GM12878 (cell line): ENCODE results near the gene GNGT2. TPM values are rescaled to one million over a fixed set of nuclear protein-coding genes. Genes with fewer than 3 reads are reported as not detected.

Experiments
- BHLHE40 ChIP-seq, 2 experiments: fragments of 450-650 bp in 1 of 2; IDR thresholded peaks; 2 replicates each; pipeline ENCODE4 v1.6.1; 2011 to 2017; ENCODE audit warnings: low read depth in 2 of 2, borderline replicate concordance in 1 of 2, improper control_type of control experiment in 1 of 2, low read length in 1 of 2, mild to moderate bottlenecking in 1 of 2
- EP300 ChIP-seq, 2 experiments: fragments of 150-350 bp in 1 of 2; IDR thresholded peaks; 2 replicates each; pipeline ENCODE4 v1.6.1; 2011 to 2012; ENCODE audit warnings: low read depth in 2 of 2, low read length in 2 of 2, borderline replicate concordance in 1 of 2, improper control_type of control experiment in 1 of 2, inconsistent platforms in 1 of 2; ENCODE audit not compliant: control insufficient read depth in 1 of 2
- FOXM1 ChIP-seq: IDR thresholded peaks from 2 replicates; pipeline ENCODE4 v1.6.1; 2012; ENCODE audit warnings: low read depth, mild to moderate bottlenecking, inconsistent platforms, low read length, moderate library complexity
- HDAC2 ChIP-seq: fragments of 200-600 bp; sonication (generic); IDR thresholded peaks from 2 replicates; pipeline ENCODE4 v1.6.1; 2017
- KDM1A ChIP-seq: fragments of 200-600 bp; sonication (generic); IDR thresholded peaks from 2 replicates; pipeline ENCODE4 v1.6.1; 2016; ENCODE audit warnings: borderline replicate concordance
- MAX ChIP-seq: IDR thresholded peaks from 2 replicates; pipeline ENCODE4 v1.6.1; 2012; ENCODE audit warnings: low read depth, low read length, improper control_type of control experiment
- NFIC ChIP-seq: IDR thresholded peaks from 2 replicates; pipeline ENCODE4 v1.6.1; 2012; ENCODE audit warnings: low read depth, mild to moderate bottlenecking, inconsistent platforms, low read length, moderate library complexity
- PML ChIP-seq: IDR thresholded peaks from 2 replicates; pipeline ENCODE4 v1.6.1; 2012; ENCODE audit warnings: low read length, inconsistent platforms
- POLR2A ChIP-seq: IDR thresholded peaks from 2 replicates; pipeline ENCODE4 v1.6.1; 2011; ENCODE audit warnings: low read depth, mild to moderate bottlenecking, low read length
- POU2F2 ChIP-seq: IDR thresholded peaks from 3 replicates; pipeline ENCODE4 v1.6.1; 2011; ENCODE audit warnings: low read depth, mild to moderate bottlenecking, low read length, borderline replicate concordance
- RELA ChIP-seq: fragments of 450-650 bp; IDR thresholded peaks from 2 replicates; pipeline ENCODE4 v1.8.0; 2014; ENCODE audit warnings: borderline replicate concordance; ENCODE audit not compliant: partially characterized antibody
- SIN3A ChIP-seq: IDR thresholded peaks from 2 replicates; pipeline ENCODE4 v1.6.1; 2012; ENCODE audit warnings: low read depth, low read length, improper control_type of control experiment
- STAT3 ChIP-seq: IDR thresholded peaks from 2 replicates; pipeline ENCODE4 v1.6.1; 2011; ENCODE audit warnings: low read depth, low read length, improper control_type of control experiment
- ZNF207 ChIP-seq: fragments of 450-650 bp; IDR thresholded peaks from 2 replicates; pipeline ENCODE4 v1.6.1; 2014; ENCODE audit warnings: antibody characterized with exemption, mild to moderate bottlenecking, borderline replicate concordance
- ZNF24 ChIP-seq: fragments of 450-650 bp; IDR thresholded peaks from 2 replicates; pipeline ENCODE4 v1.6.1; 2017; ENCODE audit warnings: antibody characterized with exemption, mild to moderate bottlenecking
- ZNF384 ChIP-seq: IDR thresholded peaks from 2 replicates; pipeline ENCODE4 v1.6.1; 2012; ENCODE audit warnings: low read depth, mild to moderate bottlenecking, low read length, improper control_type of control experiment, borderline replicate concordance
- polyA plus RNA-seq, 11 experiments: library from polyadenylated mRNA; depleted of rRNA in 4 of 11; unstranded in 6 of 11; stranded (reverse) in 5 of 11; fragments of >200 nt; fragmentation: Nextera tagmentation in 4 of 11; fragmentation: Illumina TruSeq in 1 of 11; extraction: Ambion mirVana in 4 of 11; extraction: Trizol in 1 of 11; gene quantifications; 1 replicate in 1 of 11; 2 replicates in 10 of 11; pipeline versions ENCODE4 v1.2.1 to v1.2.3, GENCODE V29; 2011 to 2016; ENCODE audit warnings: inconsistent platforms in 2 of 11, missing spikeins in 2 of 11, low read depth in 1 of 11
- total RNA-seq, 4 experiments: library from RNA; depleted of rRNA in 3 of 4; stranded (reverse); fragments of >200 nt in 3 of 4; fragmentation: Illumina TruSeq in 1 of 4; extraction: Trizol in 1 of 4; gene quantifications; 2 replicates each; pipeline versions ENCODE4 v1.2.1 to v1.2.3, GENCODE V29; 2013 to 2021
- TF ChIP-seq, protein P1 (sequence below): IDR thresholded peaks from 2 replicates; pipeline ENCODE4 v1.6.1; 2011; ENCODE audit warnings: low read depth, mild to moderate bottlenecking, low read length, moderate library complexity, borderline replicate concordance; ENCODE audit errors: extremely low read depth
- TF ChIP-seq, protein P2 (sequence below): fragments of 450-650 bp; IDR thresholded peaks from 2 replicates; pipeline ENCODE4 v1.6.1; 2017; ENCODE audit warnings: low read depth, mild to moderate bottlenecking, moderate library complexity
- TF ChIP-seq, protein P3 (sequence below): fragments of 450-650 bp; IDR thresholded peaks from 2 replicates; pipeline ENCODE4 v1.6.1; 2016; ENCODE audit warnings: mild to moderate bottlenecking

GNGT2 gene
- total and polyA plus RNA-seq, 10 of the 15 experiments (the other 5 are each of a cell fraction or from before 2014, with no cell fraction given) = 15.3 to 60.4 (median 32.0) TPM

DNA sequence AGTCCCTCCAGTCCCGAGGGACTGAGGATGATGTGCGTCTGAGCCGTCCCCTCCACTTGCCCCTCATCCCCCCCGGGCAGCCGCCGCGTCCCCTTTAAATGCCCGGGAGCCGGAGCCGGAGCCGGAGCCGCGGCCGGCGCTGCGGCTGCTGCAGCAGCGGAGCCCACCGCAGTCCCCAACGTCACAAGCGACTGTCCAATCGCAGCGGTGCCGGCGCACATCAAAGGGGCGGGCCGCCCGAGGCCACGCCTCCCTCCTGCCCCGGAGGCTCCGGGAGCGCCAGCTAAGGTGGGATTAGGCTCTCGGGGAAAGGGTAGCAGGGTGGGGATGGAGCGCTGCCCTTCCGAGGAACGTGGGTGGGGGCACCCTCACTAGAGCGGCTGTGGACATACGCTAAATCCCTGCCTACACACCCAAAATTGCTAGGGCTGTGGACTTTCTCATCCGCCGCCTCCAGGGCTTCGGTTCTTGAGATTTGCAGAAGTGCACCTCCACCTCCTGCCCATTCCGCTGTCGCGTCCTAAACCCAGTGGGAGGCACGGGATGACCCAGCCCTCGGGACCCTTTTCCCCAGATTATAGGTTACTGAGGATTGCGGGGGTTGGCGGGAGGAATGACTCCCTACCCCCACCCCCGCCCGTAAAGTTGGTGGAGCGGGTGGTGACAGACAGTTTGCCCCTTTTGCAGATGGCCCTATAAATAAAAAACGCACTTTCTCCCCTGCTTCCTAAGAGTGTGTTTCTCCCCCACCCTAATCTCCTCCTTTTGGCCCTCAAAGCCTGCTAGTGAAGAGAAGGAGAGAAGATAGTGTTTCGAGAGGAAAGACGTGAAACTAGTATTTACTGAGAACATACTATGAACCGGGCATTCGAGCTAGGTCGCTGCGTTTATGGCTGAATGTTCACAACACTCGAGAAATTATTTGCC, 20.5 kb upstream of the GNGT2 start, which contains the start of gene PHOSPHO1 (continued):
- TF ChIP-seq NFIC = no peak
- TF ChIP-seq, protein P1, sequence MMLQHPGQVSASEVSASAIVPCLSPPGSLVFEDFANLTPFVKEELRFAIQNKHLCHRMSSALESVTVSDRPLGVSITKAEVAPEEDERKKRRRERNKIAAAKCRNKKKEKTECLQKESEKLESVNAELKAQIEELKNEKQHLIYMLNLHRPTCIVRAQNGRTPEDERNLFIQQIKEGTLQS = no peak
- TF ChIP-seq HDAC2 = no peak
- no peak for TF ChIP-seq PML
- TF ChIP-seq, protein P2, sequence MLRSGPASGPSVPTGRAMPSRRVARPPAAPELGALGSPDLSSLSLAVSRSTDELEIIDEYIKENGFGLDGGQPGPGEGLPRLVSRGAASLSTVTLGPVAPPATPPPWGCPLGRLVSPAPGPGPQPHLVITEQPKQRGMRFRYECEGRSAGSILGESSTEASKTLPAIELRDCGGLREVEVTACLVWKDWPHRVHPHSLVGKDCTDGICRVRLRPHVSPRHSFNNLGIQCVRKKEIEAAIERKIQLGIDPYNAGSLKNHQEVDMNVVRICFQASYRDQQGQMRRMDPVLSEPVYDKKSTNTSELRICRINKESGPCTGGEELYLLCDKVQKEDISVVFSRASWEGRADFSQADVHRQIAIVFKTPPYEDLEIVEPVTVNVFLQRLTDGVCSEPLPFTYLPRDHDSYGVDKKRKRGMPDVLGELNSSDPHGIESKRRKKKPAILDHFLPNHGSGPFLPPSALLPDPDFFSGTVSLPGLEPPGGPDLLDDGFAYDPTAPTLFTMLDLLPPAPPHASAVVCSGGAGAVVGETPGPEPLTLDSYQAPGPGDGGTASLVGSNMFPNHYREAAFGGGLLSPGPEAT = no peak
- TF ChIP-seq FOXM1 = no peak
- TF ChIP-seq, protein P3, sequence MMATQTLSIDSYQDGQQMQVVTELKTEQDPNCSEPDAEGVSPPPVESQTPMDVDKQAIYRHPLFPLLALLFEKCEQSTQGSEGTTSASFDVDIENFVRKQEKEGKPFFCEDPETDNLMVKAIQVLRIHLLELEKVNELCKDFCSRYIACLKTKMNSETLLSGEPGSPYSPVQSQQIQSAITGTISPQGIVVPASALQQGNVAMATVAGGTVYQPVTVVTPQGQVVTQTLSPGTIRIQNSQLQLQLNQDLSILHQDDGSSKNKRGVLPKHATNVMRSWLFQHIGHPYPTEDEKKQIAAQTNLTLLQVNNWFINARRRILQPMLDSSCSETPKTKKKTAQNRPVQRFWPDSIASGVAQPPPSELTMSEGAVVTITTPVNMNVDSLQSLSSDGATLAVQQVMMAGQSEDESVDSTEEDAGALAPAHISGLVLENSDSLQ = 0 out of 2 replicates have a peak, but pooled peaks have one; percentile 6
- TF ChIP-seq MAX = no peak
- TF ChIP-seq ZNF207 = no peak
- TF ChIP-seq ZNF24 = no peak
- no peak for TF ChIP-seq RELA
- no peak for TF ChIP-seq KDM1A
- peak in 1 of 2 experiments; percentile 35; a peak in 2 of 4 replicates for TF ChIP-seq BHLHE40 (IDR thresholded peaks at IDR 0.05; ENCODE audit: borderline replicate concordance in 1 of 2, low read depth in 2 of 2, low read length in 1 of 2)
- no peak for TF ChIP-seq STAT3
- no peak for TF ChIP-seq ZNF384
- TF ChIP-seq POU2F2 = no peak
- no peak for TF ChIP-seq EP300 (IDR thresholded peaks at IDR 0.05; ENCODE audit: borderline replicate concordance in 1 of 2, control insufficient read depth in 1 of 2, low read depth in 2 of 2, low read length in 2 of 2)
- peak; percentile 74 for TF ChIP-seq POLR2A
- no peak for TF ChIP-seq SIN3A
